GM21528 (cell line): ENCODE measurements around the gene OR10H1.
"Not testable (repeated sequence)": the region's sequence is repeated elsewhere in the genome, so short reads cannot be mapped to it uniquely, and the experiment has no call there.

Experiments
- ATAC-seq: cut with Tn5 transposase; IDR thresholded peaks from one replicate; pipeline ENCODE4 v1.9.1; 2021; ENCODE audit warnings: mild to moderate bottlenecking, moderate library complexity; ENCODE audit not compliant: unreplicated experiment, low FRiP score

The OR10H1 gene

GRCh38 chr19:15829306-15829698 is 13.8 kb upstream of the OR10H1 start:
- ATAC-seq = no peak

GRCh38 chr19:15828611-15829305 is 13.3 kb upstream of the OR10H1 start:
- ATAC-seq = not testable (repeated sequence)

- no peak for ATAC-seq
Measured at GRCh38 chr19:15828121-15828610, 12.7 kb upstream of the OR10H1 start.

GRCh38 chr19:15825753-15826152 is 10.3 kb upstream of the OR10H1 start:
- ATAC-seq = no peak

GRCh38 chr19:15820646-15821045 is 5.2 kb upstream of the OR10H1 start:
- no peak for ATAC-seq

GRCh38 chr19:15813916-15814315 is 1.5 kb downstream of the OR10H1 start:
- no peak for ATAC-seq

GRCh38 chr19:15812060-15812722 is 3.3 kb downstream of the OR10H1 start:
- no peak for ATAC-seq

GRCh38 chr19:15811476-15811875 is 4.0 kb downstream of the OR10H1 start:
- no peak for ATAC-seq

- ATAC-seq = no peak
Measured at GRCh38 chr19:15810335-15810734, 5.1 kb downstream of the OR10H1 start.

- not testable (repeated sequence) for ATAC-seq
Measured at GRCh38 chr19:15794279-15794678, 21.2 kb downstream of the OR10H1 start.

- no peak for ATAC-seq
Measured at GRCh38 chr19:15790096-15790495, 25.4 kb downstream of the OR10H1 start.

- ATAC-seq = no peak
Measured at GRCh38 chr19:15788594-15789270, 26.7 kb downstream of the OR10H1 start.

- no peak for ATAC-seq
Measured at GRCh38 chr19:15787611-15788155, 27.8 kb downstream of the OR10H1 start, which contains the start of gene OR10H5. OR10H5 (plus strand) TSS chr19:15787661; CDS start chr19:15794049, 6,388 bp downstream.

- not testable (repeated sequence) for ATAC-seq
Measured at GRCh38 chr19:15782896-15783295, 32.6 kb downstream of the OR10H1 start.

- ATAC-seq = no peak
Measured at GRCh38 chr19:15782211-15782610, 33.3 kb downstream of the OR10H1 start.

- no peak for ATAC-seq
Measured at GRCh38 chr19:15781661-15782060, 33.8 kb downstream of the OR10H1 start.

GRCh38 chr19:15780610-15781418 is 34.6 kb downstream of the OR10H1 start:
- ATAC-seq = no peak

- no peak for ATAC-seq
Measured at GRCh38 chr19:15779756-15780476, 35.5 kb downstream of the OR10H1 start.
